DMS114 treated with DMSO at 0.1 percent for 48 hours (cell line): ENCODE data around the gene FXYD7.

Source experiments
- DNase-seq: peaks from one replicate; lab custom pipeline; 2025; ENCODE audit not compliant: unreplicated experiment; lab: John Stamatoyannopoulos, UW

FXYD7 gene

GRCh38 chr19:35109395-35110112 lies 33.5 kb upstream of the FXYD7 start:
- no peak for DNase-seq

- no peak for DNase-seq
Observed at GRCh38 chr19:35110974-35111373, 32.1 kb upstream of the FXYD7 start.

GRCh38 chr19:35112995-35113688 lies 29.9 kb upstream of the FXYD7 start:
- DNase-seq: no peak

- DNase-seq: peak; percentile 46
Observed at GRCh38 chr19:35114353-35115176, 28.5 kb upstream of the FXYD7 start.

- DNase-seq: no peak
Observed at GRCh38 chr19:35115177-35115951, 27.7 kb upstream of the FXYD7 start, which contains the start of gene FXYD3. Gene FXYD3, plus strand, starts transcription at chr19:35115823. Its CDS starts 3,554 bp downstream, at chr19:35119377.

- no peak for DNase-seq
Observed at GRCh38 chr19:35116072-35116801, 26.8 kb upstream of the FXYD7 start.

- no peak for DNase-seq
Observed at GRCh38 chr19:35117116-35117515, 25.9 kb upstream of the FXYD7 start.

GRCh38 chr19:35117799-35118198 lies 25.3 kb upstream of the FXYD7 start:
- DNase-seq: no peak

- DNase-seq: no peak
Observed at GRCh38 chr19:35118268-35119020, 24.6 kb upstream of the FXYD7 start.

GRCh38 chr19:35119091-35119490 lies 24.0 kb upstream of the FXYD7 start:
- no peak for DNase-seq

GRCh38 chr19:35119578-35120155 lies 23.4 kb upstream of the FXYD7 start:
- no peak for DNase-seq

- DNase-seq: no peak
Observed at GRCh38 chr19:35120492-35120891, 22.6 kb upstream of the FXYD7 start.

GRCh38 chr19:35120898-35121297 lies 22.2 kb upstream of the FXYD7 start:
- DNase-seq: no peak

- DNase-seq: no peak
Observed at GRCh38 chr19:35122687-35123551, 20.1 kb upstream of the FXYD7 start.

- DNase-seq: no peak
Observed at GRCh38 chr19:35123573-35123972, 19.5 kb upstream of the FXYD7 start.

GRCh38 chr19:35124098-35125060 lies 18.7 kb upstream of the FXYD7 start:
- peak; percentile 89 for DNase-seq

GRCh38 chr19:35125270-35125717 lies 17.8 kb upstream of the FXYD7 start:
- DNase-seq: no peak
